HepG2 (cell line): ENCODE measurements around the gene BCL2L13. TPM values are rescaled to one million over a fixed set of nuclear protein-coding genes. Genes with fewer than 3 reads are reported as not detected.
A peak's percentile ranks its signal among the peaks of the same experiment; 100 is the strongest.

Experiments
- BORCS8-MEF2B ChIP-seq: sonication (generic); formaldehyde crosslinking; IDR thresholded peaks from 2 replicates; pipeline ENCODE4 v1.8.0; 2022; ENCODE audit warnings: mild to moderate bottlenecking, missing genetic modification reagents
- DBP ChIP-seq: sonication (generic); formaldehyde crosslinking; IDR thresholded peaks from 2 replicates; pipeline ENCODE4 v1.4.0; 2020; ENCODE audit warnings: missing genetic modification reagents; ENCODE audit errors: not compliant biosample characterization
- DMAP1 ChIP-seq: IDR thresholded peaks from 2 replicates; pipeline ENCODE4 v1.6.1; 2016
- FOSL2 ChIP-seq: sonication (generic); formaldehyde crosslinking; IDR thresholded peaks from 2 replicates; pipeline ENCODE4 v1.4.0; 2020; ENCODE audit warnings: missing genetic modification reagents
- GATAD1 ChIP-seq: IDR thresholded peaks from 2 replicates; pipeline ENCODE4 v1.6.1; 2016; ENCODE audit warnings: missing genetic modification reagents, missing compliant biosample characterization
- HNF4G ChIP-seq, 2 experiments: sonication (generic) in 1 of 2; formaldehyde crosslinking in 1 of 2; IDR thresholded peaks; 2 replicates each; pipeline versions ENCODE4 v1.4.0 to v1.6.1; 2011 to 2020; ENCODE audit warnings: borderline replicate concordance in 2 of 2, low read depth in 2 of 2, mild to moderate bottlenecking in 2 of 2, low read length in 1 of 2, missing genetic modification reagents in 1 of 2, moderate library complexity in 1 of 2
- HOMEZ ChIP-seq: IDR thresholded peaks from 2 replicates; pipeline ENCODE4 v1.6.1; 2016; ENCODE audit warnings: low read depth
- LRRFIP1 ChIP-seq: sonication (generic); formaldehyde crosslinking; conservative IDR thresholded peaks from 2 replicates; pipeline ENCODE4 v1.4.0; 2020; ENCODE audit warnings: missing genetic modification reagents
- NR2F6 ChIP-seq, 2 experiments: IDR thresholded peaks; 2 replicates each; pipeline ENCODE4 v1.6.1; 2016; ENCODE audit warnings: antibody characterized with exemption in 1 of 2, mild to moderate bottlenecking in 1 of 2
- ONECUT2 ChIP-seq: sonication (generic); formaldehyde crosslinking; IDR thresholded peaks from 2 replicates; pipeline ENCODE4 v1.4.0; 2020; ENCODE audit warnings: missing genetic modification reagents
- POLR2AphosphoS5 ChIP-seq: IDR thresholded peaks from 2 replicates; pipeline ENCODE4 v1.6.1; 2012; ENCODE audit warnings: low read depth, low read length
- PRMT3 ChIP-seq: sonication (generic); formaldehyde crosslinking; IDR thresholded peaks from 2 replicates; pipeline ENCODE4 v1.8.1; 2022; ENCODE audit warnings: low read depth, mild to moderate bottlenecking, moderate library complexity, missing genetic modification reagents, borderline replicate concordance
- SALL1 ChIP-seq: sonication (generic); formaldehyde crosslinking; IDR thresholded peaks from 2 replicates; pipeline ENCODE4 v1.8.0; 2022; ENCODE audit warnings: mild to moderate bottlenecking, missing genetic modification reagents
- SATB2 ChIP-seq: sonication (generic); formaldehyde crosslinking; IDR thresholded peaks from 2 replicates; pipeline ENCODE4 v1.5.0; 2020; ENCODE audit warnings: missing genetic modification reagents
- TRIM22 ChIP-seq: fragments of 450-650 bp; IDR thresholded peaks from 2 replicates; pipeline ENCODE4 v1.6.1; 2017
- ZBTB33 ChIP-seq: sonication (generic); formaldehyde crosslinking; IDR thresholded peaks from 2 replicates; pipeline ENCODE4 v1.4.0; 2020; ENCODE audit warnings: missing genetic modification reagents
- ZNF12 ChIP-seq: sonication (generic); formaldehyde crosslinking; IDR thresholded peaks from 2 replicates; pipeline ENCODE4 v1.5.0; 2020; ENCODE audit warnings: missing genetic modification reagents
- ZNF235 ChIP-seq: sonication (generic); formaldehyde crosslinking; IDR thresholded peaks from 2 replicates; pipeline ENCODE4 v1.8.1; 2023; ENCODE audit warnings: mild to moderate bottlenecking, missing genetic modification reagents, borderline replicate concordance
- ZNF3 ChIP-seq: IDR thresholded peaks from 2 replicates; pipeline ENCODE4 v1.7.0; 2017; ENCODE audit warnings: inconsistent platforms
- ZNF331 ChIP-seq: sonication (generic); formaldehyde crosslinking; IDR thresholded peaks from 2 replicates; pipeline ENCODE4 v1.4.0; 2020; ENCODE audit warnings: missing genetic modification reagents
- ZNF773 ChIP-seq: sonication (generic); formaldehyde crosslinking; IDR thresholded peaks from 2 replicates; pipeline ENCODE4 v1.4.0; 2020; ENCODE audit warnings: missing genetic modification reagents, borderline replicate concordance
- ZNF850 ChIP-seq: sonication (generic); formaldehyde crosslinking; conservative IDR thresholded peaks from 2 replicates; pipeline ENCODE4 v1.9.0; 2021; ENCODE audit warnings: mild to moderate bottlenecking, missing genetic modification reagents
- polyA plus RNA-seq, 8 experiments: library from polyadenylated mRNA; depleted of rRNA in 3 of 8; stranded (reverse) in 7 of 8; unstranded in 1 of 8; fragments of >200 nt; fragmentation: Illumina TruSeq in 4 of 8; extraction: Trizol in 4 of 8; gene quantifications; 2 replicates each; pipeline versions ENCODE4 v1.2.1 to v1.2.3, GENCODE V29; 2011 to 2016; ENCODE audit warnings: low read depth in 4 of 8, missing spikeins in 1 of 8, mixed read lengths in 1 of 8; ENCODE audit not compliant: insufficient read depth in 1 of 8
- total RNA-seq, 5 experiments: library from RNA; depleted of rRNA; stranded (reverse); fragments of >200 nt; fragmentation: Illumina TruSeq; extraction: Trizol; gene quantifications; 2 replicates each; pipeline ENCODE4 v1.2.3, GENCODE V29; 2016; ENCODE audit warnings: low read depth in 1 of 5

BCL2L13 gene
- total and polyA plus RNA-seq, 2 of the 13 experiments (the other 11 are each of a cell fraction or from before 2014, with no cell fraction given): 13.5 to 14.6 TPM

- peak; percentile 74; the same call in 1 of the 2 replicates for TF ChIP-seq DMAP1 (CRISPR knock-in tag)
- no peak for TF ChIP-seq ZNF850 (CRISPR knock-in tag)
- peak; percentile 40; the same call in 1 of the 2 replicates for TF ChIP-seq FOSL2 (CRISPR knock-in tag)
- 0 out of 2 replicates have a peak, but pooled peaks have one; percentile 8 for TF ChIP-seq ZNF12 (CRISPR knock-in tag)
- no peak for TF ChIP-seq NR2F6 (IDR thresholded peaks at IDR 0.05)
- TF ChIP-seq NR2F6 (CRISPR knock-in tag; IDR thresholded peaks at IDR 0.05): peak; percentile 37; the same call in 1 of the 2 replicates
- no peak for TF ChIP-seq ZNF331 (CRISPR knock-in tag)
- TF ChIP-seq PRMT3 (CRISPR knock-in tag): no peak
- TF ChIP-seq ZNF235: no peak
- TF ChIP-seq HOMEZ (CRISPR knock-in tag): no peak
- TF ChIP-seq ZNF3 (CRISPR knock-in tag): no peak
- TF ChIP-seq GATAD1 (CRISPR knock-in tag): peak; percentile 93
- TF ChIP-seq DBP: no peak
- 0 out of 2 replicates have a peak, but pooled peaks have one; percentile 64 for TF ChIP-seq ZNF773
- TF ChIP-seq SALL1 (CRISPR knock-in tag): peak; percentile 40
- TF ChIP-seq POLR2AphosphoS5: peak; percentile 73
- TF ChIP-seq ZBTB33 (CRISPR knock-in tag): no peak
- TF ChIP-seq BORCS8-MEF2B (CRISPR knock-in tag): 0 out of 2 replicates have a peak, but pooled peaks have one; percentile 31
- TF ChIP-seq ONECUT2 (CRISPR knock-in tag): no peak
- TF ChIP-seq TRIM22: no peak
- TF ChIP-seq SATB2 (CRISPR knock-in tag): peak; percentile 57; the same call in 1 of the 2 replicates
- TF ChIP-seq LRRFIP1: no peak
- no peak for TF ChIP-seq HNF4G (IDR thresholded peaks at IDR 0.05; ENCODE audit: borderline replicate concordance, low read depth, low read length)
- no peak for TF ChIP-seq HNF4G (CRISPR knock-in tag; IDR thresholded peaks at IDR 0.05; ENCODE audit: borderline replicate concordance, low read depth)
These were observed 10.0 kb upstream of the BCL2L13 start, which contains the start of gene ATP6V1E1 (continued) for GRCh38 chr22:17628406-17629172.
